GM19238 (cell line): ENCODE measurements around the gene CD93.

ENCODE experiments used
- DNase-seq: peaks from one replicate; pipeline ENCODE4 v3.0.0; 2011; ENCODE audit warnings: low spot score; ENCODE audit not compliant: insufficient read length

The CD93 gene

DNA sequence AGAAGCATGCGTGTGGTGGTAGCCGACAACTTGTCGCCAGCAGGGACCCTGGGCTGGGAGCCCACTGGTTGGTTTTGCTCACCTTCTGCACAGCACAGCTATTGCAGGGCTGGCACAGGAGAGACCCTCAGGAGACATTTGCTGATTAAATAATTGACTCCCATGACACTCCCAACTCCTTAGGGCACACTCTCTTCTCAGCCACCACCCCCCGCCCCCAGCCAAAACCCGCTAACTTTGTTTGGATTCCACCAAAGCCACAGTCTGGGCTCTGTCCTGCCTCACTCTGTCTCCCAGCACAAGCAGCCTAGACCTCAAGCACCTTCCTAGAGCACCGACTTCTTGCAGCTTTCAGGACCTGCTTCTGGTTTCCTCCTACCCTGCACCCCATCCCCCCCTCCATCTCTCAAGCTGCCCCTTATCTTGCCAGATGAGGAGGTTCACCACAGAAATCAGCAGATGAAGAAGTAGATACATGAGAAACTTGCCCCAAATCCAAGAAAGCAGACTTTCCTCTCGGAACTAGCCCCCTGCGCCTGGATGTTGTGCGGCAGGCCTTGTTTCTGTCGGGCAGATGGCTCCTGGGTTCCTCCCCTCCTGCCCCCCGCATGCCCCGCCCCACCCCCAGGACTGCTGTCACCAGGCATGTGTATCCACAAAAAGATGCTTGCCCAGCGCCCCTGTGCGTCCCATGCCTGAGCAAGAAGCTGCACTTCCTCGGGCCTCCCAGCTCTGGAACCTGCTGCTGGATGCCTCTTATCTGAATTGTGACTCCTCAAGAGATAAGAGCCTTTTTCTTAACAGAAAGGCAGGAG lies 35.0 kb upstream of the CD93 start:
- no peak for DNase-seq

- DNase-seq: no peak
These were observed 34.1 kb upstream of the CD93 start for GRCh38 chr20:23120261-23120660.

DNA sequence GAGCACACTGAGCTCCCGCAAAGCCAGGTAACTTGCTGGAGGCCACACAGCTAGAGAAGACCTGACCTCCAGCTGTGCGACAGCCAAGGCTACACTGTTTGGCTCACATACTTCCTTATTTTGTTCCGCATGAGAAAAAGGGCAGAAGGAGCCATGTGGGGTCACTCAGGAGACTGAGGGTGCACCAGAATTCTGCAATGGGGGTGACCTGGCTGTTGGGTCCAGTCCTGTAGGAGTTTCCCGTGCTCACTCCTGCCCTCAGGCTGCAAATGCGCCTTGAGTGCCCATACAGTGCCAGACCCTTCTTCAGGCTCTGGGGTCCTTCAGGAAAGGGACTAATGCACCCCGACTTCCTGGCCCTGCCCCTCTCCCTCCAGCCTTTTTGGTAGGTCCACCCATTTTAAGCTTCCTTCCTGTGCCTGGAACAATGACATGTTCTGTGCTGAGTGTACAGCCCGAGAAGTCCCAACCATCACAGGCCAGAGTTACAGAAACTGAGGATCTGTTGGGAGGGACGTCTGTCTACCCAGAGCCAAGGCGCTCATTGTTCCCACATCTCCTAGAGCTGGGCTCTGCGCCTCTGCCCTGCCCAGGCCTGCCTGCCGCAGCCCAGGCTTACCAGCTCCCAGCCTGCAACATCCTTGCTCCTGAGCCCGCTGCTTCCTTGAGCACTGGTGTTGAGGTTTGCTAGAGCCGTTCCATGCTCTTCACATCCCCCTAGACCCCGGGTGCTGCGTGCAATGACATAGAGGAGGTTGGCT lies 33.5 kb upstream of the CD93 start:
- DNase-seq: no peak

- DNase-seq: no peak
These were observed 32.6 kb upstream of the CD93 start for GRCh38 chr20:23118766-23119165.

GRCh38 chr20:23118144-23118543 lies 32.0 kb upstream of the CD93 start:
- DNase-seq: no peak

GRCh38 chr20:23117738-23118137 lies 31.6 kb upstream of the CD93 start:
- DNase-seq: no peak

GRCh38 chr20:23116311-23117089 lies 30.4 kb upstream of the CD93 start:
- DNase-seq: no peak

DNA sequence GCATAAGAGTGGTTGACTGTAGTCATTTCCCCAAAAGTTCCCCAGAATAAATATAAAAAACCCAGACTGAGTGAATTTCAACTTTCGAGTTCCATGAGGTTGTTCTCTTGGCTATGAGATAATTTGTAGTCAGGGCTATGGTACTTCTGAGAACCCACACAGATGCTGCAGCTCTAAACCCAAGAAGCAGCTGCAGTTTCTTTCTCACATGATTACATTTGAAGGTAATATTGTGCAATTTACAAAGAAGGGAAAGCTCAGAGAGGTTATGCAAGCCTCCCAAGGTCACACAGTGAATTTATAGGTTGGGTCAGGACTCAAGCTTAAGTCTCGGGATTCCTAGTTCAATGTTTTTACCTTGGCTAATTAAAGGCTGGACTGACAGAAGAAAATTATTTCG lies 29.7 kb upstream of the CD93 start:
- no peak for DNase-seq

DNA sequence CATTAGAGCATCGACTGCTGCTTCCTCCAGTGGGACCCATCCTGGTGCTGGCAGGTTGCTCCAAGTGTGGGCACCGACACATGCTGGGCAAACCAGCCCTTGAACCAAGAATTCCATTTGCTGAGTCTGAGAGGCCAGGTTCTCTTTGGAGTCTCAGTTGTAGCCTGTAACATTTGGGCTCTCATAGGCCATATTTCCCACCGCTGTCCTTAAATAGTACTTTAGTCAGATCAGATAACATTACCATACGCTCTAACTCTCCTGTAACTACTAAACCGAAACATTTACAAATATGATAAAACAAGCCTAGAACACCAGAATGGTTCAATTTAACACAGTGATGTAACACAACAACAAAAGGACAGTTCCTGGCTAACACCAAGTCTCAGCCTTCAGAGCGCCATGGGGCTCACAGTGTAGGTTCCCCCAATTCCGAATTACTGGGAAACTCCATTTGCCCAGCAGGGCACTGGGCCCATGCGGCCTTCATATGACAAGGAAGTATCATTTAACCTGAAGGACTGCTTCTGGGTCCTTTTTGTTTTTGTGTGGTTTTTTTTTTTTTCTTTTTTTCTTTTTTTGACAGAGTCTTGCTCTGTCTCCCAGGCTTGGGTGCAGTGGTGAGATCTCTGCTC lies 28.4 kb upstream of the CD93 start:
- no peak for DNase-seq

- DNase-seq: no peak
These were observed 27.9 kb upstream of the CD93 start for GRCh38 chr20:23114018-23114417.

- no peak for DNase-seq
These were observed 26.5 kb upstream of the CD93 start for GRCh38 chr20:23112595-23112994.

GRCh38 chr20:23111944-23112342 lies 25.8 kb upstream of the CD93 start:
- DNase-seq: no peak

- DNase-seq: no peak
These were observed 25.3 kb upstream of the CD93 start for GRCh38 chr20:23111307-23111943.

GRCh38 chr20:23108871-23109270 lies 22.7 kb upstream of the CD93 start:
- DNase-seq: no peak

DNA sequence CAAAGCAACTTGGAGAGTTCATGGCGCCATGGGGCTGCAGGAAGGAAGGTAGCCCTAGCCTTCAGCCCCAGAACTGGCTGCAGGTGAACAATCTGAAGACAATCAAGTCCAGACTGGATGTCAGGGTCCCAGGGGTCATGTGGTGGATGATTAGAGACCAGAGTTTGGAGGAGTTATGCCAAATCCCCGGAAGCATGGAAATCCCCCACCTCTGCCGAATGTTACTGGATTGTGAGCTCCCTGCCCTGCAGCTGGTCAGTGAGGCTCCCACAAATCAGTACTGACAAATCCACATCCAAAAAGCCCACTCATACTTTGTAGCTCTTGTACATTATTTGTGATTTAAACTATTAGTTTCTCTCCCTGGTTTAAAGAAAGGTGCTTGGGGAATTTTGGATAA lies 21.3 kb upstream of the CD93 start:
- DNase-seq: no peak

DNA sequence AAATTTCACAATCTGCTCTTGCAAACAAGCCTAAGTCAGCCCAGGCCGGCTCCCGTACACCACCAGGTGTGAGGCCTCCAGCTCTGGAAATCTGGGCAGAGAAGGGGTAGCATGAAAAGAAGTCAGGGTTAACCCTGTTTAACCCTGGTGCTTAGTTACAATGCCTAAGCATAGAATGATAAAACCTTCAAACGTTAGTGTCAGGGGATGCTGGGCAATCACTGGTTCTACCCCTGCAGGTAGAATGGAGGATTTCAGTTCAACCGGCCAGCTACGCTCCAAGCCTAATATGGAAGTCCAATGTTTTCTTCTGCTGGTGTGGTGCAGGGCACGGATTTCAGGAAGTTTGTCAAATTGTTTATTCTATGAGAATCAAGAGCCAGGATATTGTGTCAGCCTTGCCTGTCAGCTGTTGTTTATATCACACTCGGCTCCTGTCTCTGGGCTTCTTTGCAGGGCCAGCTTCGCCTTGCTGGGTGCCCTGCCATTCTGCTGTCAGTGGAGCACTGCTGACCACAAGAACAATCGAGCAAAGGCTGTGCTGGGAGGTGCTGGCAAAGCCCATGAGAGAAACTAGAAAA lies 20.2 kb upstream of the CD93 start:
- DNase-seq: no peak

GRCh38 chr20:23105193-23105592 lies 19.1 kb upstream of the CD93 start:
- no peak for DNase-seq

GRCh38 chr20:23103284-23104018 lies 17.3 kb upstream of the CD93 start:
- no peak for DNase-seq

DNA sequence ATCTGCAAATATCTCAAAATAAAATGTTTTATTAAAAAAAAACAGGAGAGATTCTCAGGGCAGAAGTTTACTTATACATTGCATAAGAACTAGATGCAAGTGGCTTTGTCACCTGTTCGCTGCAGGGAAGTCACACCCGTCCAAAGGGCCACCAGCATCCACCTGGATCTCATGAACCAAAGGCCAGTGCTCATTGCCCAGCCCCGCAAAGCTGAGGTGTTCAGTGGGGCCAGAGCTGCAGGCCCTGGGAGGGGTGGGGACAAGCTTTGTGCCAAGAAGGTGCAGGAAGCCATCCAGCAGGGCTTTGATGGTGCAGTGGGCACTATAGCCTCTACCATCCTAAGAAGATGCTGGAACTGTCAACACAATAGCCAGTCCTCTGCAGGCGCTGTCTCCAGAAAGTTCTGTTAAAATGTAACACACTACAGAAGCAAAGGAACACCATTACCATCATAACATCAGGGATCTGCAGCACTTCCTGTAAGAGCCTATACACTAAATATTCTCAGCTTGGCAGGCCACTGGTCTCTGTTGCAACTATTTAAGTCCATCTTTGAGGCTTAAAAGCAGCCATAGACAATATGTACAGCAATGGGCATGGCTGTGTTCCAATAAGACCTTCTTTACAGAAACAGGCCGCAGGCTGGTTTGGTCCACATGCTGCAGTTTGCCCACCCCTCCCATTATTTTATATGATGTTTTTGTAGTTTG lies 15.7 kb upstream of the CD93 start:
- DNase-seq: no peak
